Psoas muscle (tissue), 8 donors: ENCODE results near the gene TMEM80. TPM values are rescaled to one million over a fixed set of nuclear protein-coding genes. Genes with fewer than 3 reads are reported as not detected.

ENCODE experiments used
- ATAC-seq, 4 donors: fragments of 200-7000 bp; cut with Tn5 transposase; one replicate each; pipeline ENCODE4 v1.9.1; 2020; ENCODE audit warnings: moderate library complexity in 3 of 4, mild to moderate bottlenecking in 2 of 4
- DNase-seq, 2 donors: peaks; one replicate each; pipeline ENCODE4 v3.0.0-alpha.2; 2020
- H3K27ac ChIP-seq: fragments of 200-600 bp; one replicate; pipeline ENCODE4 v1.8.0; 2022
- H3K27me3 ChIP-seq, 3 donors: fragments of 200-600 bp in 1 of 3; one replicate each; pipeline versions ENCODE4 v1.6.1 to v1.8.0; 2013 to 2022; ENCODE audit warnings: low read length in 2 of 3, mild to moderate bottlenecking in 2 of 3, moderate library complexity in 1 of 3; ENCODE audit not compliant: insufficient read depth in 3 of 3
- H3K36me3 ChIP-seq, 2 donors: fragments of 200-600 bp in 1 of 2; one replicate each; pipeline versions ENCODE4 v1.6.1 to v1.8.0; 2013 to 2022; ENCODE audit warnings: low read depth in 1 of 2, mild to moderate bottlenecking in 1 of 2, moderate library complexity in 1 of 2; ENCODE audit not compliant: insufficient read depth in 1 of 2
- H3K4me1 ChIP-seq: fragments of 200-600 bp; one replicate; pipeline ENCODE4 v1.8.0; 2022
- H3K4me3 ChIP-seq: fragments of 200-600 bp; one replicate; pipeline ENCODE4 v1.8.0; 2022; ENCODE audit warnings: mild to moderate bottlenecking
- H3K9me3 ChIP-seq: fragments of 200-600 bp; one replicate; pipeline ENCODE4 v1.8.0; 2022
- WGBS, 3 donors: extraction: QIAGEN DNeasy Blood & Tissue Kit; methylation state at CpG; one replicate each; pipeline versions ENCODE4 v1.1.6 to v1.1.7; 2013; 5-methylcytosine and 5-hydroxymethylcytosine counted together
- intact Hi-C, 2 donors: fragments of 100-400 bp; cut with DNase I; formaldehyde crosslinking; loops; one replicate each; pipeline versions ENCODE4 v1.11.0 to v1.14.2; 2022
- polyA plus RNA-seq, 3 donors: library from polyadenylated mRNA; stranded (reverse); fragments of 200-250 nt; gene quantifications; one replicate each; pipeline ENCODE4 v1.2.3, GENCODE V29; 2013
- total RNA-seq, 4 donors: library from RNA; stranded (reverse); fragmentation: NEBNext Ultra II Directional in 2 of 4; extraction: Animal tissue kit (Norgen Biotek cat#: 25700) in 2 of 4; gene quantifications; one replicate each; pipeline versions ENCODE4 v1.2.1 to v1.2.4, GENCODE V29; 2021 to 2023
- TF ChIP-seq, protein P1 (sequence below): fragments of 200-600 bp; IDR thresholded peaks from one replicate; pipeline ENCODE4 v1.8.0; 2022; ENCODE audit warnings: antibody characterized with exemption
- donor health status: healthy with polysubstance abuse.
- donor health status: DM: no; HTN: no; CAD: no; lungs with moderate emphysema.
- donor health status: Bipolar disorder and iron deficiency.
- donor health status: healthy.
- donor health status: DM: yes; HTN: yes; CAD: no.
- donor health status: DM: no; HTN: no; CAD: no.
- donor health status: DM: no; HTN: no; CAD: no.
- donor health status: DM: yes; HTN: yes; CAD: no.

Gene TMEM80
- total and polyA plus RNA-seq, 7 donors = 5.9 to 16.3 (median 10.1) TPM

GRCh38 chr11:703506-703905 is 7.9 kb downstream of the TMEM80 start:
- Histone ChIP-seq H3K27me3 (peaks cover 0 to 31% (median 18%) of the 10 kb centered on the region in 3 donors), H3K27ac (no peak overlapping the region), H3K36me3 (peaks cover 0 to 27% of the 10 kb centered on the region in 2 donors), H3K4me3 (no peak overlapping the region), H3K9me3 (no peaks in the 10 kb centered on the region), H3K4me1 (peaks cover 22% of the 10 kb centered on the region)
- DNase-seq (no peak), ATAC-seq (no peak)
- intact Hi-C loops = no loop called here
- TF ChIP-seq, protein P1, sequence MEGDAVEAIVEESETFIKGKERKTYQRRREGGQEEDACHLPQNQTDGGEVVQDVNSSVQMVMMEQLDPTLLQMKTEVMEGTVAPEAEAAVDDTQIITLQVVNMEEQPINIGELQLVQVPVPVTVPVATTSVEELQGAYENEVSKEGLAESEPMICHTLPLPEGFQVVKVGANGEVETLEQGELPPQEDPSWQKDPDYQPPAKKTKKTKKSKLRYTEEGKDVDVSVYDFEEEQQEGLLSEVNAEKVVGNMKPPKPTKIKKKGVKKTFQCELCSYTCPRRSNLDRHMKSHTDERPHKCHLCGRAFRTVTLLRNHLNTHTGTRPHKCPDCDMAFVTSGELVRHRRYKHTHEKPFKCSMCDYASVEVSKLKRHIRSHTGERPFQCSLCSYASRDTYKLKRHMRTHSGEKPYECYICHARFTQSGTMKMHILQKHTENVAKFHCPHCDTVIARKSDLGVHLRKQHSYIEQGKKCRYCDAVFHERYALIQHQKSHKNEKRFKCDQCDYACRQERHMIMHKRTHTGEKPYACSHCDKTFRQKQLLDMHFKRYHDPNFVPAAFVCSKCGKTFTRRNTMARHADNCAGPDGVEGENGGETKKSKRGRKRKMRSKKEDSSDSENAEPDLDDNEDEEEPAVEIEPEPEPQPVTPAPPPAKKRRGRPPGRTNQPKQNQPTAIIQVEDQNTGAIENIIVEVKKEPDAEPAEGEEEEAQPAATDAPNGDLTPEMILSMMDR = no peak
- WGBS, 3 donors = 72 to 81% (median 73%) methylated on average over 9 of the region's 9 CpGs

DNA sequence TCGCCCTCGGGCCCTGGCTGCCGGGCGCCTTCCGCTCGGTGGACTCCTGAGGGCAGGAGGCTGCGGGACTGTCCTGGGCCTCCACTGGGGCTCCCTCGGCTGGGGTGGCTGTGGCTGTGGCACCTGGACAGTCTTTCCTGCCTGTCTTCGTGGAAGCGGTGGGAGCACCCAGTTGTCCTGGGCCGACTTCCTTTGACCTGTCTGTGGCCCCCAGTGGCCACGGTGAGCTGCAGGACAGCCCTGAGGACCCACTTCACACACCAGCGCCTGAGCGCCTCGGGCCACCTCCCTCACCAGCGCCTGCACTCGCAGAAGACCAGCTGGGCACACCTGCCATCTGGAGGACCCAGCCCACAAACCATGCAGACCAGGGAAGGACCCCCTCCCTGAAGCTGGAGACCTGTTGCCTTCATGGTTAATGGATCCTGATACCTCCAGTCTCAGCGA is 8.6 kb downstream of the TMEM80 start:
- H3K4me3 ChIP-seq = no peak overlapping the region
- H3K27ac ChIP-seq = no peak overlapping the region
- H3K27me3 ChIP-seq = peaks cover 0 to 35% (median 19%) of the 10 kb centered on the region in 3 donors
- 70 to 81% (median 75%) methylated on average over 16 to 18 of the region's 18 CpGs for WGBS, 3 donors
- peaks cover 15% of the 10 kb centered on the region for H3K4me1 ChIP-seq
- no peak for DNase-seq
- H3K36me3 ChIP-seq = peaks cover 0 to 21% of the 10 kb centered on the region in 2 donors
- no peaks in the 10 kb centered on the region for H3K9me3 ChIP-seq
- intact Hi-C loops = no loop called here
- ATAC-seq = no peak
- TF ChIP-seq, protein P1 = no peak

DNA sequence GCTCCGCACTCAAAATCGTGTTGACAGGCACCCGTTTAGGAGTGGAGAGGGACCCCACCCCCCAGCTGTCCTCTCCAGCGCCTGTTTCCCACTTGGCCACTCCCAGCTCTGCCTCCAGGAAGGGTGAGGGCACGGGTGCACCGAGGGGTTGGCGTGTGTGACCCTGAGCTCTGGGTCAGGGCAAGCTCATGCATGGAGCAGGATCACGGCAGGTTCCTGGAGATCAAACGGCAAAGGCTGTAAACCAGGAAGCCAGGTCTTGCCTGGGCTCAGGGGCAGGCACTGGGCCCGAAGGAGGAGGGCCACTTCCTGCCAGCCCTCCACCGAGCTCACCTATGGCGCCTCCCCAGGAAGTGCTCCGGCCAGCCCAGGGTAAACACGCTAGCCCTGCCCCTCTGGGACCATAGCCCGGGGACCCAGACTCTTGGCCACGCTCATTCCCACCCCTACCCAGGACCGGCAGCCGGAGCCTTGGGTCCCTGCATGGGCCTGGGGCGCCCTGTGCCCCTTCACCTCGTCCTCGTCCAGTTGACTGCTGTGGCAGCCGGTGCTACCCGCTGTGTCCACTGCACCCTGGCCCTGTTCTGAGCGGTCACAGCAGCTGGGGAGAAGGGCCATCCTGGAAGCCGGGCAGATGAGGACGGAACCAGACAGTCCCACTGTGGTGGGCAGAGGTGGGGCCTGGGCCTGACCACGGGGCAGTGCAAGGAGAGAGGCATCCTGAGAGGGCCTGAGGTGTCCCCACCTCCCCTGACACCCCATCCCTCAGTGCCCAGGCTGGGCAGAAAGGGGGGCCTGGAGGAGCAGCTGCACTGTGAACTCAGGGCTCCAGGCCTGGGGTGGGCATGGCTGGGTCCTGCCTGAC is 9.4 kb downstream of the TMEM80 start:
- TF ChIP-seq, protein P1 = no peak
- H3K4me3 ChIP-seq = peak overlapping the region; percentile 43
- intact Hi-C loops = no loop called here
- H3K27ac ChIP-seq = no peak overlapping the region
- DNase-seq (no peak), ATAC-seq (peak in 3 of 4 donors; percentile 9 to 16 (median 14))
- WGBS, 3 donors = 63 to 67% (median 66%) methylated on average over 26 to 27 of the region's 27 CpGs
- H3K27me3 ChIP-seq = peaks cover 0 to 43% (median 19%) of the 10 kb centered on the region in 3 donors
- H3K36me3 ChIP-seq = peaks cover 0 to 19% of the 10 kb centered on the region in 2 donors
- H3K4me1 ChIP-seq = peaks cover 10% of the 10 kb centered on the region
- H3K9me3 ChIP-seq = no peaks in the 10 kb centered on the region

DNA sequence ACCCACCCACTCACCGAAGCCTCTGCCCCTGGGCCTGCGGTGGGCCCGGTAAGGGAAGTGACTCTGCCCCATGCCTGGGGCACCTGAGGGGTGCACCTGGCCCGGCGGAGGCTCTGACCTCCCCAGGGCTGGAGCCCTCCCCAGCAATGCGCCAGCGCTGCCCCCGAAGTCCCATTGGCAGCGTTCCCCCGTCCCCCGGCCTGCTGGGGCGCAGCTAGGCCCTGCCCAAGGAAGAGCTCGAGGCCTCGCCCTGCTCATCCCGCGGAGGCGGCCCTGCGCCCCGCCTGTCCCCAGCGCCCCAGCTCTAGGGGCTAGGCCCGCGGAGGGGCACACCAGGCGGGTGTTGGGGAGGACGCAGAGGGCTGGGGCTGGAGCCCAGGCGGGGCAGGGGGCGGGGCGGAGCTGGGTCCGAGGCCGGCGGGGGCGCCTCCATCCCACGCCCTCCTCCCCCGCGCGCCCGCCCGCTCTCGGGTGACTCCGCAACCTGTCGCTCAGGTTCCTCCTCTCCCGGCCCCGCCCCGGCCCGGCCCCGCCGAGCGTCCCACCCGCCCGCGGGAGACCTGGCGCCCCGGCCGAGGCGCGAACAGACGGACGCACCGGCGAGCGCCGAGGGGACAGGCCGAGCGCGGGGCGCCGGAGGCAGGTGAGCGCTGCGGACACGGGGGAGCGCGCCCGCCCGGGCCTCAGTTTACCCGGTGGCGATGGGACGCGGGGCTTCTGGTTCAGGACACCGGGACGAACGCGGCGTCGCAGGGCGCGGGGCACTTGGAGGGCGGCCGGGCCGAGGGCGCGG is 10.2 kb downstream of the TMEM80 start, which contains the start of gene EPS8L2:
Gene EPS8L2 (plus strand): TSS at position 586 of the 793 bp plus-strand sequence. CDS start 3,177 bp downstream, outside the sequence.
- no peak within 1 kb of the TSS for H3K27ac ChIP-seq

More for the DNA sequence above, 10.2 kb downstream of the TMEM80 start, which contains the start of gene EPS8L2:
- peak within 1 kb of the TSS; percentile 43 for H3K4me3 ChIP-seq
- ATAC-seq (peak in 1 of 4 donors; percentile 3), DNase-seq (peak in 1 of 2 donors; percentile 34)
- no peaks in the 10 kb centered on the region for H3K9me3 ChIP-seq
- peaks cover 10% of the 10 kb centered on the region for H3K4me1 ChIP-seq
- peaks cover 0 to 15% of the 10 kb centered on the region in 2 donors for H3K36me3 ChIP-seq
- WGBS, 3 donors = 12 to 28% (median 19%) methylated on average over 30 to 90 of the region's 90 CpGs
- H3K27me3 ChIP-seq = peaks cover 0 to 47% (median 20%) of the 10 kb centered on the region in 3 donors
- TF ChIP-seq, protein P1 = no peak
- intact Hi-C loops = no loop called here
